ENCODE measurements around the gene UGT1A8.

UGT1A8 gene

DNA sequence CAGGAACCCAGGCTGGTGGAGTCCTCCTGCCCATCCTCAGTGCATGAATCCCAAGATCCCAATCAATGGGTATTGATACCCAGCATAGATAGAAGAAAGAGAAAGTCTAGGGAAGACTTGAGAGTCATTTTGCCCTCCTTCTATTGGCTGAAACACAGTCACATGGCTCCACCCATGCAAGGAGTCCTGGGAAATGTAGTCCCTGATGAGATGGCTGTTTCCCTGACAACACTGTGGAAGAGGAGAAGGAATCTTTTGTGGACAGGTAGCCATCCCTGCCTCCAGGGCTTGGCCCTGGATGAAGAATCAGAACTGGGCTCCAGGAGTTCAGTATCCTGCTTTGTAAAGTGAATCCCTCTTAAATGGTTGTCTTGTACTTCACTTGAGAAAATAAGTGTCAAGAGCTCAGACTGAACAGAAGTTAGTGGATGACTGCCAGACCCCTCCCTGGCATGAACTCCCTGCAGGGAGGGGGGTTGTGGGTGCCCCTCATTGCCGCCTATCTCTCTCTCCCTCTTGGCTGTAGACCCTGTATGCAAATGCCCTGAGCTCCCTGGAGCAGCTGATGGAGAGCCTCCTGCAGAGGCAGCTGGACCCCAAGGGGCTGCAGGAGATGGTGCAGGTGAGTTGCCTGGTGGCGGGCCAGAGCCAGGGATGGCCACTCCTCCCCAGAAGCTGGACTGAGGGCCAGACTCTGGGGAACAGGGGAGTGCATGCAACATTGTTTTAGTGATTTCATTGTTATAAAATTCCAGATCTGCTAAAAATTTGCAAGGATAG lies 196.8 kb downstream of the UGT1A8 start:
- H3K4me3 Mint-ChIP-seq: no peak overlapping the region

DNA sequence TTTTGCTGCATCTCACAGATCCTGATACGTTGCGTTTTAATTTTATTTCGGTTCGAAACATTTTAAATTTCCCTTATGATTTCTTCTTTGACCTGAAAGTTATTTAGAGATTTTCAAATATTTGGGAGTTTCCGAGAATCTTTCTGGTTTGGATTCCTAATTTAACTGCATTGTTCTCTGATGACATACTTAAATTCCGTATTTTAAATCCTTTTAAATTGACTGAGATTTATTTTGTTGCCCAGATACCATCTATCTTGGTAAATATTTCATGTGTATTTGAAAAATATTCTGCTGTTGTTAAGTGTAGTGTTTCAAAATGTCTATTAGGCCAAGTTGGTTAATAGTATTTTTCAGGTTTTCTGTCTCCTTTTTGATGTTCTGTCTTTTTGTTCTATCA lies 198.4 kb downstream of the UGT1A8 start:
- Mint-ChIP-seq H3K4me1 (ENCODE audit: low read depth in 2 of 2) (peaks cover 3 to 4% of the 10 kb centered on the region in 2 donors), H3K36me3 (ENCODE audit: insufficient read depth) (no peaks in the 10 kb centered on the region), H3K27me3 (peaks cover 59 to 82% of the 10 kb centered on the region in 2 donors), H3K9me3 (no peaks in the 10 kb centered on the region), H3K4me3 (no peak overlapping the region), H3K27ac (no peak overlapping the region)
- no peak for ATAC-seq (replicated peaks)
- DNase-seq: no peak

More for the DNA sequence above, 196.8 kb downstream of the UGT1A8 start:
- DNase-seq (no peak), ATAC-seq (replicated peaks) (no peak)
- H3K27ac Mint-ChIP-seq: no peak overlapping the region
- H3K27me3 Mint-ChIP-seq: peaks cover 57 to 82% of the 10 kb centered on the region in 2 donors
- H3K4me1 Mint-ChIP-seq (ENCODE audit: low read depth in 2 of 2): peaks cover 3 to 4% of the 10 kb centered on the region in 2 donors
- H3K9me3 Mint-ChIP-seq: no peaks in the 10 kb centered on the region
- no peaks in the 10 kb centered on the region for H3K36me3 Mint-ChIP-seq (ENCODE audit: insufficient read depth)

DNA sequence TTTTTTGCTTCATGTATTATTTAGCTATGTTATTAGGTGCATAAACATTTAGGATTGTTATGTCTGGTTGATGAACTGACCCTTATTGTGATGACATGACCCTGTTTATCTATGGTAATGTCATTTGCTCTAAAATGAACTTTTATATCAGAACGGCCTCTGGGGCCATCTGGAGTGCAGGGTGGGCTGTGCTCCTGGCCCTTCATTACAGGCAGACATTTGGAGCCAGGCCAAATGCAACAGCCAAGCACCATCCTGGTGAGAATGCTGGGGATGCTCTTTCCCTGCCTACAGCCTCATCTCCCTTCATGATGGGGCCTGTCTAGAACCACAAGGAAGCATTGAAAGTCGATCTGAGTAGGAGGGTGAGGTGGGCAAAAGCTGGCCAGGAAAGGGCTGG lies 198.9 kb downstream of the UGT1A8 start:
- no peak for ATAC-seq (replicated peaks)
- Mint-ChIP-seq H3K4me1 (ENCODE audit: low read depth in 2 of 2) (peaks cover 3 to 4% of the 10 kb centered on the region in 2 donors), H3K9me3 (no peaks in the 10 kb centered on the region), H3K4me3 (no peak overlapping the region), H3K27me3 (peaks cover 54 to 82% of the 10 kb centered on the region in 2 donors), H3K27ac (no peak overlapping the region), H3K36me3 (ENCODE audit: insufficient read depth) (no peaks in the 10 kb centered on the region)
- no peak for DNase-seq

DNA sequence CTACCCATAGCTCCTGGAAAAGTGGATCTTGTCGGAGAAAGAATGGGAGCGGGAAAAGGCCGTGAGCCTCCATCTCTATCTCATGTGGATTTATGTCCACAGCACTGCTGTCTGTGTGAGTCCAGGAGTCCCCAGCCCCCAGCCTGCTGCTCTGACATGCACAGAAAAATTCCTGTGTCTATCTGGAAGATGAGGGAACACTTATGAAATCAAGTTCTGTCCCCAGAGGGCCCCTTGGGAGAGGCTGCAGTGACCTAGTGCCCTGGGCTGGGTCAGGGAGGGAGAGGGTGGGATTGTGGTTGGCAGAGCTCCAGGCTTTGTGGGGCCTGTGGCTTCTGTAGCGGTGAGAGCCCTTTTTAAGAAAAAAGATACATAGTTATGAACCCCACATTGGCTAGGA lies 199.3 kb downstream of the UGT1A8 start:
- peaks cover 3 to 4% of the 10 kb centered on the region in 2 donors for H3K4me1 Mint-ChIP-seq (ENCODE audit: low read depth in 2 of 2)
- DNase-seq: no peak
- no peaks in the 10 kb centered on the region for H3K9me3 Mint-ChIP-seq
- H3K27me3 Mint-ChIP-seq: peaks cover 52 to 82% of the 10 kb centered on the region in 2 donors
- no peak overlapping the region for H3K4me3 Mint-ChIP-seq
- H3K36me3 Mint-ChIP-seq (ENCODE audit: insufficient read depth): no peaks in the 10 kb centered on the region
- ATAC-seq (replicated peaks): no peak
- peak overlapping the region in 1 of 2 donors; percentile 60 for H3K27ac Mint-ChIP-seq

DNA sequence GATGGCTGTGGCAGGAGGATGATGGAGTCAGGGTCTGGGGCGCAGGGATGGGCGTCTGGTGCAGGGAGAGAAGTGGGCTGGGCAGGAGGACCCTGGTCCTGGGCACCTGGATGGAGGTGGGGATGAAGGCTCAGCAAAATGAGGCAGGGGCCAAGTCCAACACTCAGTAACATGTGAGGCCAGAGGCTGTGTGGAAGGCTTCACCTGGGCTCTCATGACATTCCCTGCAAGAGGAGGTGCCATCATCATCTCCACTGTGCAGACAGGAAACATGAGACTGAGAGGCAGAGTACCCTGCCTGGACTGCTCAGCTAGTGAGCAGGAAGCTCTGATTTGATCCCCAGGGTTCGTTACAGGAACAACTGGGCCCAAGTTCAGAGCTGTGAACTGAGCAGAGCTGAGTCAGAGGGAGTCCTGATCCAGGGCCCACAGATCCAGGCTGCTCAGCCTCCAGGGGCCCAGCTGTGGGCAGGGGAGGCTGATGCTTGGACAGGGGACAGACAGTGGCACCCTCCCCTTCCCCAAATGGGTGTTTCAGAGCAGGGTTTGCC lies 200.0 kb downstream of the UGT1A8 start:
- Mint-ChIP-seq H3K4me1 (ENCODE audit: low read depth in 2 of 2) (peaks cover 3 to 4% of the 10 kb centered on the region in 2 donors), H3K9me3 (no peaks in the 10 kb centered on the region), H3K27me3 (peaks cover 52 to 78% of the 10 kb centered on the region in 2 donors), H3K36me3 (ENCODE audit: insufficient read depth) (no peaks in the 10 kb centered on the region), H3K27ac (peak overlapping the region in 1 of 2 donors; percentile 60), H3K4me3 (no peak overlapping the region)
- ATAC-seq (replicated peaks) (no peak), DNase-seq (no peak)

DNA sequence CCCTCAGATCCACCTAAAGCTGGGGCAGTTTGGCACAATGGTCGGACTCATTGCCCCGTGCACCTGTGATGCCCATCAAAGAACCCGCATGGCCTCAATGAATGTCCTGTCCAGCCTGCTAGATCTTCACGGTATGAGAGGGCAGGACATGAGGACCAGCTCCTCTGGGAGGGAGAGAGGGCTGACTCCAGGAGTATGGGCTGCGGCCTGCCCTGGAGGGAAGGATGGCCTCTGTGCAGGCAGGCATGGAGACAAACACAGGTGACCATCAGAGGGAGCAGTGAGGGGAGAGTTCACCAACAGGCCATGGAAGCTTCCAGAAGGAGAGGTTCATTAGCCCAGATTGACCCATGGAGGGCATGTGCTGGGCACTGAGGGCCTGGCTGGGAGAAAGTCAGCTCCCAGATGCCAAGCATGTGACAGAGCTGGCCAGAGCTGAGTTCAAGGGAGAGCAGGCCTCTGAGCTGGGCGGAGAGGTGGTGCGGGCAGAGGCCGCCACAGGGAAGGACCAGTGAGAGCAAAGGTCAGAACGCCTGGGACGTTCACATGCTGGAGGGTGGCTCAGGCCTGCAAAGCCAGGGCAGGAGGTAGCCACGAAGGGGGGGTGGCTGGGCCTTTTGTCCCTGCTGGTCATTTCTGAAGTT lies 200.7 kb downstream of the UGT1A8 start:
- Mint-ChIP-seq H3K4me1 (ENCODE audit: low read depth in 2 of 2) (peaks cover 3 to 4% of the 10 kb centered on the region in 2 donors), H3K36me3 (ENCODE audit: insufficient read depth) (no peaks in the 10 kb centered on the region), H3K9me3 (no peaks in the 10 kb centered on the region), H3K27ac (no peak overlapping the region), H3K27me3 (peaks cover 47 to 78% of the 10 kb centered on the region in 2 donors), H3K4me3 (no peak overlapping the region)
- ATAC-seq (replicated peaks) (no peak), DNase-seq (no peak)

DNA sequence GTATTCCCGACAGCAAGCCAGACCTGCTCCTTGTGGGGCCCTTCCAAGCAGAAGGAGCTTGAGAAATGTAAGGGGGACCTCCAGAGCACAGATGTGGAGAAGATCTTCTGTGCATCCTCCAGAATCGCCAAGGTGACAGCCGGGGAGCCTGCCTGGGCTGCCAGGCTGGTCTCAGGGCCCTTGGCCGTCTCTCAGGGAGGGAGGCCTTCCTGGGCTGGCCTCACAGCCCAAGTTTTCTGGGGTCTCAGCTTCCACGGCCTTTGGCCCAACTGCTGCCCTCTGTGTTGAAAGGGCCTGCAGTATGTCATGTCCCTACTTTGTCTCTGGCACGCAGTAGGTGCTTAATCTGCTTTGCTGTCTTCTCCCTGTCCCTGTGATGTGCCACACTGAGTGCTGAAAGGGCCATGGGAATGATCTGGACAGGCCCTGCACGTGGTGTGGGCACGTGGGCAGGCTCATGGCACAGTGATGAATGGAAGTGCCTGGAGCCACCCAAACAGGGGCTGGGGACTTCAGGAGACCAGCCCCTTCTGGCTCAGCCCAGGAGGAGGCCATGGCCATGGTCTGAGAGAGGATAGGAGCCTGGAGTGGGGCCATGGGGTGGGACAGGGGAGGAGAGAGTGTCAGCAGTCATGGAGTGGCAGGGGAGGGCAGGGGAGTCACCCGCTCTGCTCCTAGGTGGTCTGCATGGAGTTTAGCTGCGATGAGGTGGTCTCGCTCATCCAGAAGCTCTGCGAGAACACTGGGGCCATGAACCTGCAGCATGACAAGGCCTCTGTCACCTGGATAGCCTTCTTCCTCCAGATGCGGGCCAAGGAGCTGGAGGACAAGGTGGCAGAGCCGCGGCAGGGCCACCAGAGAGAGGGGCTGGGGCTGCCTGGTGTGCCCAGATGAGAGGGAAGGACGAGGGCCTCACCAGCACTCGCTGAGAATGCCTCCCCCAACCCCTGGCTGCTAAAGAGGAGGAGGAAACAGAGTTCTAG lies 201.5 kb downstream of the UGT1A8 start:
- ATAC-seq (replicated peaks) (no peak), DNase-seq (no peak)
- Mint-ChIP-seq H3K4me1 (ENCODE audit: low read depth in 2 of 2) (peaks cover 3 to 4% of the 10 kb centered on the region in 2 donors), H3K9me3 (no peaks in the 10 kb centered on the region), H3K27me3 (peaks cover 47 to 77% of the 10 kb centered on the region in 2 donors), H3K27ac (no peak overlapping the region), H3K4me3 (no peak overlapping the region), H3K36me3 (ENCODE audit: insufficient read depth) (no peaks in the 10 kb centered on the region)

DNA sequence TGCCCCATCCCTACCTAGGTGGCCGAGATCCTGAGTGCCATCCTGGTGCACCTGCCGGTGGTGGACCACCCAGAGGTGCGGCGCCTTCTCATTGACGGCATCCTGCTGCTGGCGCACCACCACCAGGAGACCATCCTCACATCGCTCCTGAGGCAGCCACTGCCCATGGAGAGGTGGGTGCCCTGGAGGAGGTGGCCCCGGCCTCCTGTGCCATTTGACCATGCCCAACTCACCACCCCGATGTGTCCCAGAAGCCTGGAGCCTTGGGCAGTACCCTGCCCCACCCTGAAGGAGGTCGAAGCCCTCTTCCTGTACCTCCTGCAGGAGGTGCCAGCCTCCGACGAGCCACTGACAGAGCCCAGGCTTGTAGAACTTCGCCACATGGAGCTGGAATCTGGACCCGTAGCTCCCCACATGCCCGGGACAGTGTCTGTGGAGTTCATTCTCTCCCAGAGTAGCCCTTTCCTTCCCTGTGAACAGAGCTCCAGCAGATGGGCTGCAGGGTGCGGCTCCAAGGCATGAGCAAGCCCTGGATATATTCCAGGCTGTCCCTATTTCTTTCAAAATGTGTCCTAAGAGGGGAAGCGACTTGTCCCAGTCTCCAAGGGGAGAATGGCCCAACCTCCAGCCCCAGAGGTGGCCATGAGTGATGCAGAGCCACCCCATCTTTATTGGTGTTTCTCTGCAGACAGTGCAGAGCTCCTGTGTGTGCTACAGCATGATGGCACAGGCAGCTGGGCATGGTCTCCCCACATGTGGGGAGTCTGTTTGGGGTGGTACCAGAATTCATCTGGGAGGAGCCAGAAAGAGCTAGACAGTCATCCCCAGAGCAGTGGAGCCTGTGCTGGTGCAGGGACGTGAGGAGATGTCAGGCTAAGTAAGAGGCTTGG lies 202.7 kb downstream of the UGT1A8 start:
- peaks cover 3 to 4% of the 10 kb centered on the region in 2 donors for H3K4me1 Mint-ChIP-seq (ENCODE audit: low read depth in 2 of 2)
- peaks cover 47 to 68% of the 10 kb centered on the region in 2 donors for H3K27me3 Mint-ChIP-seq
- H3K27ac Mint-ChIP-seq: no peak overlapping the region
- no peak overlapping the region for H3K4me3 Mint-ChIP-seq
- H3K36me3 Mint-ChIP-seq (ENCODE audit: insufficient read depth): no peaks in the 10 kb centered on the region
- ATAC-seq (replicated peaks) (no peak), DNase-seq (no peak)
- H3K9me3 Mint-ChIP-seq: no peaks in the 10 kb centered on the region

DNA sequence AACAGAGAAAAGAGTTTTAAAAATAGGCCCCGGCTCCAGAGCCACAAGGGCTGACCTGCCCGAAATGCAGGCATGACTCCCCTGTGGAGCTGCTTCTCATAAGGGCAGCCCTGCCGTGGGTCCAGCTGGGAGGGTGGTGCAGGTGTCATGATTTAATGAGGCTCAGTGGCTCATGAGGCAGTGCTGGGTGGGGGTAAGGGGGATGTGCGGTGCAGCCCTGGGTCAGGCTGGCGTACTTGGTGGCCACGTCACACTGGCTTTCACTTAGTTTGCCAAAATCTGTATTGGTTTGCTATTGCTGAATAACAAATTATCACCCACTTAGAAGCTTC lies 203.3 kb downstream of the UGT1A8 start:
- no peaks in the 10 kb centered on the region for H3K36me3 Mint-ChIP-seq (ENCODE audit: insufficient read depth)
- no peak for DNase-seq
- H3K9me3 Mint-ChIP-seq: no peaks in the 10 kb centered on the region
- H3K27ac Mint-ChIP-seq: no peak overlapping the region
- H3K4me3 Mint-ChIP-seq: no peak overlapping the region
- H3K4me1 Mint-ChIP-seq (ENCODE audit: low read depth in 2 of 2): peaks cover 3 to 4% of the 10 kb centered on the region in 2 donors
- no peak for ATAC-seq (replicated peaks)
- H3K27me3 Mint-ChIP-seq: peaks cover 44 to 73% of the 10 kb centered on the region in 2 donors

DNA sequence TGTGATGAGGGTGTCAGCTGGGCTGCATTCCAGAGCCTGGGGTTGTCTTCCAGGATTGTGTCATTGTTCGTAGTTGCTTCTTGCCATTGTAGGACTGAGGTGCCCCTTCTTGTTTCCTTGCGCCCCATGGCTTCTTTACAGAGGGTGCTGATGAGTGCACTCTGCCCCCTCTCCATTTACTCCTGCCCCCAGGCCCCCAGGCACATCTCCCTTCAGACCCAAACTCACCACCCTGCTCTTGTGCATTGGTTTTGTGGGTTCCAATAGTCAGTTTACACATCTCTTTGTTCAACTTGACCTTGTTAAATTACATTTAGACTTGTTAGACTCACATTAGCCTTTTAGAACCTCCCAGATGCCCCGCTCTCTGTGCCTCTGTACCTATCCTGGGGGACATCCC lies 203.8 kb downstream of the UGT1A8 start:
- H3K36me3 Mint-ChIP-seq (ENCODE audit: insufficient read depth): no peaks in the 10 kb centered on the region
- DNase-seq (no peak), ATAC-seq (replicated peaks) (no peak)
- H3K4me3 Mint-ChIP-seq: no peak overlapping the region
- no peak overlapping the region for H3K27ac Mint-ChIP-seq
- H3K9me3 Mint-ChIP-seq: no peaks in the 10 kb centered on the region
- peaks cover 3 to 4% of the 10 kb centered on the region in 2 donors for H3K4me1 Mint-ChIP-seq (ENCODE audit: low read depth in 2 of 2)
- H3K27me3 Mint-ChIP-seq: peaks cover 40 to 75% of the 10 kb centered on the region in 2 donors

DNA sequence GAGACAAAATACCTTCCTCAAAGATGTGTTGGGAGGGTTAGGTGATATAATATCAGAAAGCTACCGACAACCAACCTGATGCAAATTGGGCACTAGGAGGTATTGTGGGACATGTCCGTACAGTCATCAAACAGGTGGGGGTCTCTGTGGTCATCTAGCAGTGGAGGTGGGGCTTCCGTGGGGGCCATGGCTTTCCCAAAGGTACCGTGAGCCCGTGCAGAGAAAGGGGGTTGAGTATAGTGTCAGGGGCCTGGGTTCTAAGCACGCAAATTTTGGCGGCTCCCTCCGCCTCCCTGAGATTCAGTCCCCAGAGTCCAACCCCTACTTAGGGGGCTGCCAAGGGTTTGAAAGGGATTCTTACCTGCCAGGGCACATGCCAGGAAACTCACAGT lies 204.3 kb downstream of the UGT1A8 start:
- Mint-ChIP-seq H3K27ac (no peak overlapping the region), H3K4me3 (no peak overlapping the region), H3K9me3 (no peaks in the 10 kb centered on the region), H3K36me3 (ENCODE audit: insufficient read depth) (no peaks in the 10 kb centered on the region), H3K4me1 (ENCODE audit: low read depth in 2 of 2) (peaks cover 3 to 4% of the 10 kb centered on the region in 2 donors), H3K27me3 (peaks cover 35 to 75% of the 10 kb centered on the region in 2 donors)
- ATAC-seq (replicated peaks) (no peak), DNase-seq (no peak)

DNA sequence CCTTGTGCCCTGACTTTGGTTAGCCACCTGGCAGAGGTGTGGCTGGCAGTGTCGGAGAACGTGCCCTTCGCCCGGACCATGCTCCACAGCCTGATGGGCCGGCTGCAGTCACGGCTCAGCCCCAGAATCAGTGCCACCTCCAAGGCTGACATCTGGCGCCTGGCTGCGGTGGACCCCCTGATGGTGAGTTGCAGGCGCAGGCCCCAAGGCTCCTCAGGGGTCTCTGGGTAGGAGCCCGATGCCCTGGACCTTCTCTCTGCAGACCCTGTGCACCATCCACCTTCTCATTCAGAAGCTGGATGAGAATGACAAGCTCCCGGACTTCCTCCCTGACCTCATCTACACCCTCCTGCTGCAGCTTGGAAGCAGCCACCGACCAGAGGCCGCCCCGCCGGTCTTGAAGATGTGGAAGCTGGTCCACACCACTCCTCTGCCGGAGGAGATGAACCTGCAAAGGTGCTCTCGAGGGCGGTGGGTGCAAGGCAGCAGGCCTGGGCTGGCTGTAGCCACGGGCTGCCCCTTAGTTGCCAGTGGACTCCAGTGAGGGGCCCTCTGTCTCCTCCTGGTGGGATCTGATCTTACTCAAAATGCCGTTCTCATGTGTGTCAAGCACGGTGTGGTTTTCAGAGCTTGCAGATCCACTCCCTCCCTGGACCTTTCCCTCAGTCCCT lies 204.8 kb downstream of the UGT1A8 start:
- ATAC-seq (replicated peaks) (no peak), DNase-seq (no peak)
- no peak overlapping the region for H3K4me3 Mint-ChIP-seq
- peaks cover under 1 to 3% of the 10 kb centered on the region in 2 donors for H3K4me1 Mint-ChIP-seq (ENCODE audit: low read depth in 2 of 2)
- H3K36me3 Mint-ChIP-seq (ENCODE audit: insufficient read depth): no peaks in the 10 kb centered on the region
- H3K27ac Mint-ChIP-seq: no peak overlapping the region
- peaks cover 29 to 75% of the 10 kb centered on the region in 2 donors for H3K27me3 Mint-ChIP-seq
- no peaks in the 10 kb centered on the region for H3K9me3 Mint-ChIP-seq
